Testis (tissue), 3 donors: Measurements from ENCODE around the gene PAPPA. TPM values are rescaled to one million over a fixed set of nuclear protein-coding genes. Genes with fewer than 3 reads are reported as not detected.

ENCODE experiments used
- DNase-seq: peaks from one replicate; pipeline ENCODE4 v3.0.0-alpha.2; 2019
- H3K27ac ChIP-seq, 2 donors: fragments of 200-600 bp; sonication (generic); one replicate each; pipeline ENCODE4 v1.5.1; 2019
- H3K27me3 ChIP-seq: fragments of 200-600 bp; sonication (generic); one replicate; pipeline ENCODE4 v1.5.1; 2019
- H3K36me3 ChIP-seq: fragments of 200-600 bp; sonication (generic); one replicate; pipeline ENCODE4 v1.5.1; 2017; ENCODE audit warnings: low read depth; ENCODE audit errors: missing control alignments
- H3K4me1 ChIP-seq: fragments of 200-600 bp; sonication (generic); one replicate; pipeline ENCODE4 v1.5.1; 2019
- H3K4me3 ChIP-seq, 2 donors: fragments of 200-600 bp; sonication (generic); one replicate each; pipeline ENCODE4 v1.5.1; 2017 to 2019
- H3K9me3 ChIP-seq: fragments of 200-600 bp; sonication (generic); one replicate; pipeline ENCODE4 v1.5.1; 2017
- CTCF ChIP-seq, 3 experiments: fragments of 450-650 bp in 2 of 3; fragments of 200-600 bp in 1 of 3; sonication (generic) in 1 of 3; IDR thresholded peaks; one replicate each; pipeline ENCODE4 v1.5.1; 2016 to 2019; ENCODE audit warnings: antibody characterized with exemption in 3 of 3, mild to moderate bottlenecking in 2 of 3, moderate library complexity in 1 of 3
- POLR2A ChIP-seq: fragments of 450-650 bp; IDR thresholded peaks from one replicate; pipeline ENCODE4 v1.6.1; 2017; ENCODE audit warnings: antibody characterized with exemption, mild to moderate bottlenecking, moderate library complexity
- WGBS, 2 donors: methylation state at CpG; one replicate each; pipeline ENCODE4 v1.1.5; 2018; 5-methylcytosine and 5-hydroxymethylcytosine counted together
- intact Hi-C: fragments of 100-400 bp; cut with DNase I; formaldehyde crosslinking; loops from one replicate; pipeline ENCODE4 v1.15.1; 2023; ENCODE audit warnings: low total_unique reads
- polyA plus RNA-seq: library from polyadenylated mRNA; stranded (reverse); fragments of 350-450 nt; fragmentation: Illumina TruSeq; extraction: RNeasy Lipid Tissue Mini Kit (QIAGEN cat#74804); gene quantifications from one replicate; pipeline ENCODE4 v1.2.3, GENCODE V29; 2014; ENCODE audit warnings: low read depth, low replicate concordance; ENCODE audit not compliant: insufficient read depth
- total RNA-seq, 2 donors: library from RNA; depleted of rRNA; stranded (reverse); fragments of >200 nt; gene quantifications; one replicate each; pipeline ENCODE4 v1.2.3, GENCODE V29; 2016

The PAPPA gene
- total and polyA plus RNA-seq, 3 donors from 2014 or later, result 1.9 to 5.1 (median 4.1) TPM

- H3K4me3 ChIP-seq, result no peak overlapping the region
- 47 to 76% methylated on average over 1 of the region's 1 CpG for WGBS, 2 donors
- no peaks in the 10 kb centered on the region for H3K27me3 ChIP-seq
- H3K27ac ChIP-seq, result no peak overlapping the region
- H3K36me3 ChIP-seq, result no peaks in the 10 kb centered on the region
- no peaks in the 10 kb centered on the region for H3K9me3 ChIP-seq
- H3K4me1 ChIP-seq, result no peaks in the 10 kb centered on the region
- DNase-seq, result no peak
- TF ChIP-seq CTCF (IDR thresholded peaks at IDR 0.05) (no peak), POLR2A (no peak)
- intact Hi-C loops, result no loop called here
These were observed 85.3 kb downstream of the PAPPA start for GRCh38 chr9:116238776-116239340.

- Histone ChIP-seq H3K9me3 (no peaks in the 10 kb centered on the region), H3K4me1 (no peaks in the 10 kb centered on the region), H3K27me3 (no peaks in the 10 kb centered on the region), H3K4me3 (no peak overlapping the region), H3K36me3 (no peaks in the 10 kb centered on the region), H3K27ac (no peak overlapping the region)
- no peak for DNase-seq
- intact Hi-C loops, result no loop called here
- WGBS, 2 donors, result 89 to 94% methylated on average over 1 of the region's 1 CpG
- TF ChIP-seq POLR2A (no peak), CTCF (IDR thresholded peaks at IDR 0.05) (no peak)
These were observed 90.1 kb downstream of the PAPPA start for GRCh38 chr9:116243708-116244107.

GRCh38 chr9:116247284-116247683 is 93.7 kb downstream of the PAPPA start:
- Histone ChIP-seq H3K4me1 (no peaks in the 10 kb centered on the region), H3K27ac (no peak overlapping the region), H3K27me3 (no peaks in the 10 kb centered on the region), H3K9me3 (no peaks in the 10 kb centered on the region), H3K36me3 (no peaks in the 10 kb centered on the region), H3K4me3 (no peak overlapping the region)
- intact Hi-C loops, result no loop called here
- DNase-seq, result no peak
- TF ChIP-seq POLR2A (no peak), CTCF (IDR thresholded peaks at IDR 0.05) (no peak)
- 64 to 92% methylated on average over 1 of the region's 1 CpG for WGBS, 2 donors

GRCh38 chr9:116247791-116248374 is 94.3 kb downstream of the PAPPA start:
- WGBS, 2 donors, result 78 to 84% methylated on average over 2 of the region's 2 CpGs
- intact Hi-C loops, result no loop called here
- Histone ChIP-seq H3K4me1 (no peaks in the 10 kb centered on the region), H3K4me3 (no peak overlapping the region), H3K27me3 (no peaks in the 10 kb centered on the region), H3K36me3 (no peaks in the 10 kb centered on the region), H3K9me3 (no peaks in the 10 kb centered on the region), H3K27ac (no peak overlapping the region)
- TF ChIP-seq CTCF (IDR thresholded peaks at IDR 0.05) (no peak), POLR2A (no peak)
- no peak for DNase-seq

GRCh38 chr9:116250891-116251290 is 97.3 kb downstream of the PAPPA start:
- H3K4me1 ChIP-seq, result no peaks in the 10 kb centered on the region
- WGBS, 2 donors, result 89 to 96% methylated on average over 4 of the region's 4 CpGs
- H3K4me3 ChIP-seq, result no peak overlapping the region
- H3K27me3 ChIP-seq, result no peaks in the 10 kb centered on the region
- TF ChIP-seq CTCF (IDR thresholded peaks at IDR 0.05) (no peak), POLR2A (no peak)
- H3K9me3 ChIP-seq, result no peaks in the 10 kb centered on the region
- H3K36me3 ChIP-seq, result no peaks in the 10 kb centered on the region
- intact Hi-C loops, result no loop called here
- no peak for DNase-seq
- H3K27ac ChIP-seq, result no peak overlapping the region
